GM18867 (cell line): Measurements from ENCODE around the gene ELK4.

ENCODE experiments used
- ATAC-seq: cut with Tn5 transposase; IDR thresholded peaks from one replicate; pipeline ENCODE4 v1.9.1; 2021; ENCODE audit warnings: mild to moderate bottlenecking, moderate library complexity; ENCODE audit not compliant: unreplicated experiment

Gene ELK4

GRCh38 chr1:205568469-205569361 is 63.1 kb downstream of the ELK4 start:
- no peak for ATAC-seq

GRCh38 chr1:205568135-205568468 is 63.7 kb downstream of the ELK4 start:
- no peak for ATAC-seq

- no peak for ATAC-seq
These were observed 64.1 kb downstream of the ELK4 start for GRCh38 chr1:205567716-205568115.

- no peak for ATAC-seq
These were observed 66.0 kb downstream of the ELK4 start for GRCh38 chr1:205565799-205566198.

GRCh38 chr1:205563927-205564441 is 67.8 kb downstream of the ELK4 start:
- ATAC-seq, result no peak

- ATAC-seq, result no peak
These were observed 70.2 kb downstream of the ELK4 start for GRCh38 chr1:205561501-205562203.
